ENCODE results near the gene USP28. TPM values are rescaled to one million over a fixed set of nuclear protein-coding genes. Genes with fewer than 3 reads are reported as not detected.

Gene USP28
- total RNA-seq, 1 experiment from 2014 or later: 74.4 TPM

DNA sequence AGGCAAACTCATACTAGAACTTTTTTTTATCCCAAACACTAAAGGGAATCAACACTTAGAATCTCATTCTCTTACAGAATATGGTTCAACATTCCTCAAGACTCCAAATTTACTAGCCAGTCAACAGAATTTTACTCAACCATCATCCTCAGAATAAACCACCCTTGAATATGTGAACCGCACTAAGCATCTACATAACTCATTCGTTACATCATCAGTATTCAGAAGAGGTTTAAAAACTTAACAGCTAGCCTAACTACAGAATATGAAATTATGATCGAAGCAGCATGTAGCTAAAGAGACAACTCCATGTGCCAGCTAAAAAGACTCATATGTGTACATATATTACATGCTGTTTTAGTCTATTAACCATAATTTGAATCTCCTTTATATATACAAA is 47.9 kb downstream of the USP28 start:
- peaks cover 7% of the 10 kb centered on the region for H3K4me1 Mint-ChIP-seq (ENCODE audit: low read depth, unreplicated experiment)
- H3K4me1 ChIP-seq: no peaks in the 10 kb centered on the region
- TF ChIP-seq, protein P1, sequence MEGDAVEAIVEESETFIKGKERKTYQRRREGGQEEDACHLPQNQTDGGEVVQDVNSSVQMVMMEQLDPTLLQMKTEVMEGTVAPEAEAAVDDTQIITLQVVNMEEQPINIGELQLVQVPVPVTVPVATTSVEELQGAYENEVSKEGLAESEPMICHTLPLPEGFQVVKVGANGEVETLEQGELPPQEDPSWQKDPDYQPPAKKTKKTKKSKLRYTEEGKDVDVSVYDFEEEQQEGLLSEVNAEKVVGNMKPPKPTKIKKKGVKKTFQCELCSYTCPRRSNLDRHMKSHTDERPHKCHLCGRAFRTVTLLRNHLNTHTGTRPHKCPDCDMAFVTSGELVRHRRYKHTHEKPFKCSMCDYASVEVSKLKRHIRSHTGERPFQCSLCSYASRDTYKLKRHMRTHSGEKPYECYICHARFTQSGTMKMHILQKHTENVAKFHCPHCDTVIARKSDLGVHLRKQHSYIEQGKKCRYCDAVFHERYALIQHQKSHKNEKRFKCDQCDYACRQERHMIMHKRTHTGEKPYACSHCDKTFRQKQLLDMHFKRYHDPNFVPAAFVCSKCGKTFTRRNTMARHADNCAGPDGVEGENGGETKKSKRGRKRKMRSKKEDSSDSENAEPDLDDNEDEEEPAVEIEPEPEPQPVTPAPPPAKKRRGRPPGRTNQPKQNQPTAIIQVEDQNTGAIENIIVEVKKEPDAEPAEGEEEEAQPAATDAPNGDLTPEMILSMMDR (IDR thresholded peaks at IDR 0.05; ENCODE audit: insufficient read depth in 1 of 2, low read depth in 1 of 2, low read length in 1 of 2, severe bottlenecking in 1 of 2, unreplicated experiment in 1 of 2): no peak
- CTCF ChIA-PET: interaction anchor here (0.9 kb wide), 1 partner anchor 54 kb away, joined by 3 read pairs; the partner anchor contains the start of gene ZW10
- H3K27ac Mint-ChIP-seq (ENCODE audit: unreplicated experiment): no peak overlapping the region
- no peak for DNase-seq
- H3K4me3 Mint-ChIP-seq (ENCODE audit: unreplicated experiment): no peak overlapping the region
- no peaks in the 10 kb centered on the region for H3K27me3 ChIP-seq (replicated peaks; ENCODE audit: control insufficient read depth, insufficient read depth, low read length)
- no peaks in the 10 kb centered on the region for H3K27me3 Mint-ChIP-seq (ENCODE audit: insufficient read depth, unreplicated experiment)
- POLR2A ChIA-PET: no interaction called here
- peaks cover 4% of the 10 kb centered on the region for H3K36me3 ChIP-seq (ENCODE audit: control insufficient read depth, insufficient read depth, low read length)
- H3K9me3 ChIP-seq: no peaks in the 10 kb centered on the region
- intact Hi-C loops (cut with micrococcal nuclease; ENCODE audit: unreplicated experiment): no loop called here
- peaks cover 64% of the 10 kb centered on the region for H3K36me3 Mint-ChIP-seq (ENCODE audit: insufficient read depth, unreplicated experiment)
- no peak overlapping the region for H3K4me3 ChIP-seq (ENCODE audit: low read depth, low read length)
- BruUV-seq (replicated peaks): no TSS peak
- H3K9me3 Mint-ChIP-seq (ENCODE audit: unreplicated experiment): peaks cover 13% of the 10 kb centered on the region

DNA sequence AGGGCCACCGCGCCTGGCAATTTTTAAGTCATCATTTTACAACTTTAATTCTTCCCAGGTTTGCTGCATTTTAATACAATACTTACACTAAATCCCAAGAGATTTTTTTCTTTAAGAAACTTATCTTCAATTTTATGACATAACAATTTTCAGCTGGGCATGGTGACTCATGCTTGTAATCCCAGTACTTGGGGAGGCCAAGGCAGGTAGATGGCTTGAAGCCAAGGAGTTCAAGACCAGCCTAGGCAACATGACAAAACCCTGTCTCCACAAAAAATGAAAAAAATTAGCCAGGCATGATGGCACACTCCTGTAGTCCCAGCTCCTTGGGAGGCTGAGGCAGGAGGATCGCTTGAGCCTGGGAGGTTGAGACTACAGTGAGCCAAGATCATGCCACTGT is 56.9 kb downstream of the USP28 start:
- Mint-ChIP-seq H3K27me3 (ENCODE audit: insufficient read depth, unreplicated experiment) (no peaks in the 10 kb centered on the region), H3K36me3 (ENCODE audit: insufficient read depth, unreplicated experiment) (peaks cover 78% of the 10 kb centered on the region), H3K27ac (ENCODE audit: unreplicated experiment) (no peak overlapping the region), H3K9me3 (ENCODE audit: unreplicated experiment) (no peaks in the 10 kb centered on the region), H3K4me3 (ENCODE audit: unreplicated experiment) (no peak overlapping the region), H3K4me1 (ENCODE audit: low read depth, unreplicated experiment) (no peaks in the 10 kb centered on the region)
- ChIA-PET POLR2A (no interaction called here), CTCF (interaction anchor here (1.0 kb wide), 1 partner anchor 12 kb away, joined by 7 read pairs; no protein-coding TSS in a partner anchor)
- Histone ChIP-seq H3K4me3 (ENCODE audit: low read depth, low read length) (no peak overlapping the region), H3K9me3 (no peaks in the 10 kb centered on the region), H3K27me3 (replicated peaks; ENCODE audit: control insufficient read depth, insufficient read depth, low read length) (no peaks in the 10 kb centered on the region), H3K36me3 (ENCODE audit: control insufficient read depth, insufficient read depth, low read length) (peaks cover 5% of the 10 kb centered on the region), H3K4me1 (no peaks in the 10 kb centered on the region)
- intact Hi-C loops (cut with micrococcal nuclease; ENCODE audit: unreplicated experiment): no loop called here
- no TSS peak for BruUV-seq (replicated peaks)
- TF ChIP-seq, protein P1 (IDR thresholded peaks at IDR 0.05; ENCODE audit: insufficient read depth in 1 of 2, low read depth in 1 of 2, low read length in 1 of 2, severe bottlenecking in 1 of 2, unreplicated experiment in 1 of 2): no peak
- DNase-seq: no peak

DNA sequence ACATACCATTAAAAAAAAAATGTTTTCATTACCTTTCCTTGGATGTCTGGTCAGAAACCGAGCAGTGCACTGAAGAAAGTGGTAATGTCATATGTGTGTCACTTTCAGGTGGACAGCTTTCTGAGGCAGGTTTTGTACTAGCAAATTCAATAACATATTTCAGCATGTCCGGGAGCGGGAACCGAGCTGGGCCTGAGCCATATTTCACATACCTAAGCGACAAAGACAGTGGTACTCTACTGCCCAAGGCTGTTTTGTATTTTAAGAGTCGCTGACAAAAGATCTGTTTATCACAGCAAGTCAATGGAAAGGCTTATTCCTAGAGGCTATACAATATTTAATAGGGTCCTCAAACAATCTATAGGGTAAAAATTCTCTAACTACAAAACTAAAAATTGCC is 57.7 kb downstream of the USP28 start:
- Mint-ChIP-seq H3K36me3 (ENCODE audit: insufficient read depth, unreplicated experiment) (peaks cover 75% of the 10 kb centered on the region), H3K27ac (ENCODE audit: unreplicated experiment) (no peak overlapping the region), H3K27me3 (ENCODE audit: insufficient read depth, unreplicated experiment) (no peaks in the 10 kb centered on the region), H3K4me1 (ENCODE audit: low read depth, unreplicated experiment) (no peaks in the 10 kb centered on the region), H3K4me3 (ENCODE audit: unreplicated experiment) (no peak overlapping the region), H3K9me3 (ENCODE audit: unreplicated experiment) (no peaks in the 10 kb centered on the region)
- Histone ChIP-seq H3K36me3 (ENCODE audit: control insufficient read depth, insufficient read depth, low read length) (peaks cover 5% of the 10 kb centered on the region), H3K4me1 (no peaks in the 10 kb centered on the region), H3K27me3 (replicated peaks; ENCODE audit: control insufficient read depth, insufficient read depth, low read length) (no peaks in the 10 kb centered on the region), H3K4me3 (ENCODE audit: low read depth, low read length) (no peak overlapping the region), H3K9me3 (no peaks in the 10 kb centered on the region)
- intact Hi-C loops (cut with micrococcal nuclease; ENCODE audit: unreplicated experiment): no loop called here
- TF ChIP-seq, protein P1 (IDR thresholded peaks at IDR 0.05; ENCODE audit: insufficient read depth in 1 of 2, low read depth in 1 of 2, low read length in 1 of 2, severe bottlenecking in 1 of 2, unreplicated experiment in 1 of 2): no peak
- DNase-seq: no peak
- ChIA-PET POLR2A (no interaction called here), CTCF (no interaction called here)
- no TSS peak for BruUV-seq (replicated peaks)

All from Caco-2 (cell line).